Mucosa of gallbladder (tissue), 1 donor: ENCODE results near the gene RILPL2. TPM values are rescaled to one million over a fixed set of nuclear protein-coding genes. Genes with fewer than 3 reads are reported as not detected.
"Not testable (repeated sequence)": the region's sequence is repeated elsewhere in the genome, so short reads cannot be mapped to it uniquely, and the experiment has no call there.

Experiments
- DNase-seq: peaks from one replicate; pipeline ENCODE4 v3.0.0-alpha.2; 2020; ENCODE audit warnings: low spot score
- total RNA-seq: library from RNA; stranded (reverse); gene quantifications from one replicate; pipeline ENCODE4 v1.2.1, GENCODE V29; 2021
- donor health status: DM: no; HTN: no; CAD: no.

RILPL2 gene
- total RNA-seq, 1 donor from 2014 or later: 6.2 TPM

DNA sequence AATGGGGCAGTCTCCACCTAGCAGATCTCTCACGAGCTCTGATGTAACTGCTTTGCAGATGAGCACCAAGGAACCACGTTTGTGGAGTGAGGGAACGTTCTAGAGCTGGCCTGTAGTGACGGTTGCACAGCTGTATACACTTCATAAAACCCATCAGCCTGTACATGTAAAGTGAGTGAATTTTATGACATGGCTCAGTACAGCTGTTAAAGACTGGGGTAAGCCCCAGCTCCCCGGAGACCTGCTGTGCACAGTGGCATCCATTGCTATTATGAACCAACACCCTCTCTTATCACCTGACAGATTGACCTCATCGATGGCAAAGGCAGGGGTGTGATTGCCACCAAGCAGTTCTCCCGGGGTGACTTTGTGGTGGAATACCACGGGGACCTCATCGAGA lies 31.9 kb downstream of the RILPL2 start:
- no peak for DNase-seq

DNA sequence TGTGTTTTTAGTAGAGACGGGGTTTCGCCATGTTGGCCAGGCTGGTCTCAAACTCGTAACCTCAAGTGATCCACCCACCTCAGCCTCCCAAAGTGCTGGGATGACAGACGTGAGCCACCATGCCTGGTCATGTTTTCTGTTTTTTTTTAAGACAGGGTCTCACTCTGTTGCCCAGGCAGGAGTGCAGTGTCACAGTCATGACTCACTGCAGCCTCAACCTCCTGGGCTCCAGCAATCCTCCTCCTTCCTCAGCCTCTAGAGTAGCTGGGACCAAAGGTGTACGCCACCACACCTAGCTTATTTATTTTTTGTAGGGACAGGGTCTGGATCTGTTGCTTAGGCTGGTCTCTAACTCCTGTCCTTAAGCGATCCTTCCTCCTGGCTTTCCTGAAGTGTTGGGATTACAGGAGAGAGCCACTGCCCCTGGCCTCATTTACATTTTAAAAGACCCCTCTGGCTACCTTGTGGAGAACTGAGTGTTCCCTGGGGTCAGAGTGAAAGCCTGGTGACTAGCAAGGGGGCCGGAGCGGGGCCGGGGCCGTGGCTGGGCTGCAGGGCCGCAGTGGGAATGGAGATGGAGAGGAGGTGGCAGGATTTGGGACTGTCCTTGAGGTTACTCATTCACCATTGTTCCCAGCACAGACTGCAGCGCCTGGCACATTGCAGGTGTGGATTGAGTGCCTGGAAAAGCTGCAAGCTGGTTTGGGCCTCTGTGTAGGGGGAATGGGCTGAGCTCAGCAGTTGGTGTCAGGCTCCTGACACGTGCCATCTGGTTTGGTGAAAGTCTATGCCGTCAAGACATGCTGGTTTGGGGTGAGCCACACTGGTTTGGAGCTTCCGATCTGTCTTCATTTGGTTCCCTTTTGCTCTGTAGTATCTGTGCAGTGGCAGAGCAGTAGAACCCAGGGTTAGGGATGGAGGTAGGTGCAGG lies 34.5 kb downstream of the RILPL2 start:
- no peak for DNase-seq

DNA sequence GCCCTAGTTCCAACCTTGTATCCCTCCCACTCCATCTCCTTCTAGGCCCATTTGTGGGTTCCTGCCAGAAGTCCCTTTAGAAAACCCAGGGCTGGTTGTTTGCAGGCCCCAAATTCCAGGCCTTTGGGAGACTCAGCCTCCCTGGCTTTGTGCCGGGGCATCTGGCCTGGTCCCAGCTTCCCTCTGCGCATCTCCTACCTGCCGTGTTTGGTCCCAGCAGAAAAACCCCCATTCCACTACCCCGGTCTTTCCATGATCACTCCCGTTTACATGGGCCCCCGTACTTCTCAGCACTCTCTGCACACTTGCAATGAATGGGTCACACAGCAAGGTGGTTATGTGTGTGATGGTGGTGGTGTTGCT lies 37.2 kb downstream of the RILPL2 start:
- DNase-seq: no peak

DNA sequence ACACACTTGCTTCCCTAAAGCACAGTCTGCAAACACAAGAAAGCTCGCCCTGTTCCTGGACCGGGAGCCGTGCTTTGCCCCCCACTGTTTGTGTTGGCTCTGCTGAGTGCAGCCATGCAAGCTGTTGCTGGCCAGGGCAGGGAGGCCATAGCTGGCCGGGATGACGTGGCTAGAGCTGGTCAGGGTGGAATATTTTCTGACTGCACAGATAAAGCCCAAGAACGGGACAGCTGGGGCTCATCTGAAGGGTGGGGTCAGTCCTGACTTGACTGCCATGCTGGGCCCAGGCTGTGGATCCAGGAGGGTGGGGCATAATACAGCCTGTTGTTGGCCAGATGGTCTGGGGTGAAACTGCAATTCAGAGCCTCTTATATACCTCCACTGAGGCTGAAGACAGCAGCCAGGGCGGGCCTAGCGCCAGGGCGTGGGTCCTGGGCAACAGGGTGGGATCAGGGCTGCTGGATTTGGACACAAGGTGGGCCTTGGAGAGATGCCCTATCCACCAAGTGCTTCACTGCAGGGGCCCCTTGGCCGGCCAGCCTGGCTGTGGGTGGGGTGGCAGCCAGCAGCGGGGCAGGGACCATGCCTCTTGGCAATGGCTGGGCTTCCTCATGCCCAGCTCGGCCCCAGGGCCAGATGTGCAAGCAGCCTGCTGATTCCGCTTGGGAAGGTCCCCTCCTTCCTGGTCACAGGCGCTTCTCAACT lies 37.8 kb downstream of the RILPL2 start:
- peak; percentile 54 for DNase-seq

DNA sequence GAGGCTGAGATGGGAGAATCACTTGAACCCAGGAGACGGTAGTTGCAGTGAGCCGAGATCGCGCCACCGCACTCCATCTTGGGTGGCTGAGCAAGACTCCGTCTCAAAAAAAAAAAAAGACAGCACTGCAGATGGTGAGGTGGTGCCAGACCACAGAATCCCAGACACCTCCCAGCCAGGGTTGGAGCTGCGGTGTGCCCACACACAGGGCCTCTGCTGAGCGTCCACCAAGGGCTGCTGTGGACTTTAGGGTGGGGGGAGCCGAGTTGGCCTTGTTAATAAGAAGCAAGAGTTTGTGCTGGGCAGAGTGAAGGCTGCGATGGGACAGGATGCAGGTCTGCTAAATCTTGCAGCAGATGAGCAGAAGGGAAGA lies 38.3 kb downstream of the RILPL2 start:
- no peak for DNase-seq

DNA sequence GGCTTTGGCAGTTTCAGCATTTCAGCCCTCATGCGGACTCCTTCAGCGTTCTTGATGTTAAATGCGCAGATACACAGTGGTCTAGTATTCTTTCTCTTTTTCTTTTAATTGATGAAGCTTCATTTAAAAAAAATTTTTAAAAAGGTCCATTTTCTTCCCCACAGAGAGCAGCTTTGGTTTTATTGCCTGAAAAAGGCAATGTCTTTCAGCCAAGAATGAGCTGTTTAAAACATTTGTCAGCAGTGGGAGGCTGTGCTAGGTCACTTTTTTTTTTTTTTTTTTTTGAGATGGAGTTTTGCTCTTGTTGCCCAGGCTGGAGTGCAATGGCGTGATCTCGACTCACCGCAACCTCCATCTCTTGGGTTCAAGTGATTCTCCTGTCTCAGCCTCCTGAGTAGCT lies 39.1 kb downstream of the RILPL2 start:
- no peak for DNase-seq

DNA sequence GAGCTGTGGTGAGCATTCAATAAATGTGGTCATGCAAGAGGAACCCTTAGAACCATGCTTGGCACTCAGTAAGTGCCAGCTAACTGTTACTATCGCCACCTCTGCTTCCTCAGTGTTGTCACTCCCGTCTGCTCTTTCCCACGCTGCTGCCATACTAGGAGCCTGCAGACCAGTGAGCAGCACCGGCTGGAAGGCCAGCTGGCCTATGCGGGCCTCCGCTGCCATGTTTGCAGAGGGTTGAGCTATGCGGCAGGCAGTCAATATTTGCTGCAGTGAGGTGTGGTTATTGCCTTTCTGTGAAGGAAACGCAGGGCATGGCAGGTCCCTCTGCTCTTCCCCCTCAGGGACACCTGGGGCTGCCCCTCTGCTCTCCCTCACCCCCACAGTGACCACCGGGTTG lies 39.5 kb downstream of the RILPL2 start:
- DNase-seq: no peak

DNA sequence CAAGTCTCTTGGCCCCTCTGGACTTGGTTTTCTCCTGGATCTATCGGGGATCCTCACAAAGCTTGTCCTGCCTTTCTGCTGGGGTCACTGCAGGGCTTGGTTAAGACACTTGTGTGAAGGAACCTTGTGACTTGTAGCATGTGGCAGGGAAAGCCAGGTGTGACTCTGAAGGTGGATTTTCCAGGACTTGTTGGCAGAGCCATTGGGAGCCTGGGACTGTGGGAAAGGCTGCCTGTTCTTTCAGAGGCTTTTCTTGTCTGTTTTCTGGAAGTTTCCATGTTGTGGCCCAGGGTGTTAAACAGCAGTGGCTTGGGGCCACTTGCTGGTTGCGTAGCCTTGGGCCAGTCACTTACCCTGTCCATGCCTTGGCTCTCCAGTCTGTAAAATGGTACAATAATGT lies 39.9 kb downstream of the RILPL2 start:
- DNase-seq: no peak

DNA sequence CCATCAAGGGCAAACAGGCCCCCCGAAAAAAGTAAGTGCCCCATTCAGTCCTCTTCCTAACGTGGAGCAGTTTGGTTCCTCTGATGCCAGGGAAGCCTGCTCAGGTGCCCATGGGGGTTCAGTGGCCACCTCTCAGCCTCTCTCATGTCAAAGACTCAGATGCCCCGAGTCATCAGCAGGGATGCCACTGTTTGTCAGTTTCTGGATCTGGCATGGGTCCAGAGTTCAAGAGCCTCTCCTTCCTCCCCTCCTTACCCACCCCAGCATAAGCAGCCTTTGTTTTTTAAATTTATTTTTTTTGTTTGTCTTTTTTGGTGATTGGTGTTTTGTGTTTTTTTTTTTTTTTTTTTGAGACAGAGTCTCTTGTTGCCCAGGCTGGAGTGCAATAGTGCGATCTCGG lies 41.2 kb downstream of the RILPL2 start:
- DNase-seq: no peak

DNA sequence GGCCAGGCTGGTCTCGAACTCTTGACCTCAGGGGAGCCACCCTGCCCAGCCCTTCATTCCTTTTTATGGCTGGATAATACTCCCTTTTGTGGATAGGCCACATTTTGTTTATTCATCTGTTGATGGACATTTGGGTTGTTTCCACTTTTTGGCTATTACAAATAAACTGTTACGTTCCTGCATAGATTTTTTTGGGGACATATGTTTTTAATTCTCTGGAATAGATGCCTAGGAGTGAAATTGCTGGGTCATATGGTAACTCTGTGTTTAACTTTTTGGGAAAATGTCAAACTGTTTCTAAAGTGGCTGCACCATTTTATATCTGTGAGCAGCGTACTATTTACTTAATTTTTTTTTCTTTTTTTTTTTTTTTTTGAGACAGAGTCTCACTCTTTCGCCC lies 42.7 kb downstream of the RILPL2 start:
- no peak for DNase-seq

DNA sequence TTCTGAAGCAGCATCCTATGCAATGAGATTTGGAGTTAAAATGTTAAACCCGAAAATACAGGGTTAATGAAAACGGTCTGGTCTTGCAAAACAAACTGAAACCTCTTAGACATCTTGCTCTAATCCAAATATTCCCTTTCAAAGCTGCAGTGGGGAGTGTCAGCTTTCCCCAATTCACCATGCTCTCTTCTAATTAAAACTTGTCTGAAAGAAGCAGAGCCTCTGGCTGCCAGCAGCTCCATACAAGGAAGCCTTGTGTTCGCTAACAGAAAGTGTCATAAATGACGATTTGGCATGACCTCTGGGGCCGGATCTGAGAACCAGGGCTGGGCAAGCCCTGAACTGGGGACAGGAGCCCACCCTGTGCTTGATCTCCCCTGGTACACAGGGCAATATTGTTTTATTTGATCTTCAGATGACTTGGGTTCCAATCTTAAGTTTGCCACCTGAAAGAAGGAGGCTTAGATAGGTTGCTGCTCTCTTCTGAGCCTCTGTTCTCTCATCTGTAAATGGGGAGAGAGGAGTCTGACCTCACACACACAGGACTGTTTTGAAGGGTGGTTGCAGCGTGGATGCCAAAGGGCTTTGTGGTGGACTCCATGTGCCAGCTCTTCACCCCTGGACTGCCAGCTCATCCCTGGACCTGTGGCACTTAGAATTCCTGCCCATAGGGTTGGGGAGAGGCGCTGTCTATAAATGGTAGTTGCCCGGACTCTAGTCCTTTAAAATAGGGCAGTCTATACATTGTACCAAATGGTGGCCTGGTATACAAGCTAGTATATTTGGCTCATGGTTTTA lies 44.7 kb downstream of the RILPL2 start:
- no peak for DNase-seq

DNA sequence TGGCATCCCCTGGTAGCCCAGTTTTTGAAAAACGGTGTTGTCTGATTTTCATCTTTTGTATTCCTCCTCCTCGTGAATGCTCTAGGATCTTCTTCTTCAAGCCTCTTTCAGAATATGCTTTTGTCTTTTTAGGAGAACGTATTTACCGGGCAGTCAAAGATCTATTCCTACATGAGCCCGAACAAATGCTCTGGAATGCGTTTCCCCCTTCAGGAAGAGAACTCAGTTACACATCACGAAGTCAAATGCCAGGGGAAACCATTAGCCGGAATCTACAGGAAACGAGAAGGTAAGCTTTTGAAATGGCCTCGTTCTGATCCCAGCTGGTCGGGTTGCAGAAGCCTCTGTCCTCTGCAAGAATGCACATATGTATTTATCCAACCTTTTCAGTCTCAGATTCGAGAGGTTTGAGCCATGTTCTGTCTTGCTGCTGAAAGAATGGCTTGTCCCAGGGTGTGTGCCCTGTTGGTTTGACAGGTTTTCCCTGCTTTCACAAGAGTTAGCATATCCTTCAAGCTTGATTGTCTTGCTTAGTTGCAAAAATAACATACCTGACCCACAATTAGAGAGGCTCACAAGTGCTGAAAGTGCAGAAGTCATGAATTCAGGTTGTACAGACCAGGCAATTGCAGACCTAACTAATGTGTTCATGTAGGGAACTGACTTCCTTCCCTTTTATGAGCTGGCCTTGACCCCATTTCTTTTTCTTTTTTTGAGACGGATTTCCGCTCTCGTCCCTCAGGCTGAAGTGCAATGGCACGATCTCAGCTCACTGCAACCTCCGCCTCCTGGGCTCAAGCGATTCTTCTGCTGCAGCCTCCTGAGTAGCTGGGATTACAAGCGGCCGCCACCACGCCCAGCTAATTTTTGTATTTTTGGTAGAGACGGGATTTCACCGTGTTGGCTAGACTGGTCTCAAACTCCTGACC lies 45.7 kb downstream of the RILPL2 start:
- DNase-seq: no peak

DNA sequence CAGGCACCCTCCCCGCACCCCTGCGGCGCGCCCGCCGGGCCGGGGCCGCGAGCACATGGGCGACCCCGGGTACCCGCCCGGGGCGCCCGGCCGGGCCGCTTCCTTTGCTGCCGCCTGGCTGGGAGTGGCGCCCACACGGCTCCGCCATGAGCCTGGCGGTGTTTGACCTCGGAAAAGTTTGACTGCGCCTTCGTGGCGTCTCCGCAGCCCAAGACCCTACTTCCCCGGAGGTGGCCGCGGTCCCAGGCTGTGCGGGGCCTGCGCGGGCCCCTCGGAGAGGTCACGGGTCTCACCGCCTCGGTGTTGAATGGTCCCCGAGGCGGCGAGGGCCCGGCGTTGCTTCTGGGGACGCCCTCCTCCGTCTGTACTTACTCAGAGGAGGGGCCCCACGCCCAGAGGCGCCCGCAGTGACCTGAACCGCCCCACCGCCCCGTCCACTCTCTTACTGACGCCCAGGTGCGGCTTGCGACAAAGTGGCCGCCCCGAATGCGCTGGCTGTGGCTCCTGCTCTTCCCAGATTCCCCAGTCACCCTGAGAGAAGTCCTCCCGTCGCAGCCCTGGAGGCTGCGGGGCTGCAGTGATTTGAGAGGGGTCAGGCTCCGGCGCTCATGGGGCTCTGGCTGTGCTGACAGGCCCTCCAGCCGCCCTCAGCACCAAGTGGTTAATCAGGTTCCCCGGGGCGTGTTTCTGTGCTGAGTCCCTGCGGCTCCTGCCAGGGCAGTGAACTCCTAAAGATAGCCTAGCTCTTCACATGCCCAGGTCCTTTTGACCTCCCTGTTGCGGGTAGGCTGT lies 46.7 kb downstream of the RILPL2 start:
- DNase-seq: peak; percentile 28

DNA sequence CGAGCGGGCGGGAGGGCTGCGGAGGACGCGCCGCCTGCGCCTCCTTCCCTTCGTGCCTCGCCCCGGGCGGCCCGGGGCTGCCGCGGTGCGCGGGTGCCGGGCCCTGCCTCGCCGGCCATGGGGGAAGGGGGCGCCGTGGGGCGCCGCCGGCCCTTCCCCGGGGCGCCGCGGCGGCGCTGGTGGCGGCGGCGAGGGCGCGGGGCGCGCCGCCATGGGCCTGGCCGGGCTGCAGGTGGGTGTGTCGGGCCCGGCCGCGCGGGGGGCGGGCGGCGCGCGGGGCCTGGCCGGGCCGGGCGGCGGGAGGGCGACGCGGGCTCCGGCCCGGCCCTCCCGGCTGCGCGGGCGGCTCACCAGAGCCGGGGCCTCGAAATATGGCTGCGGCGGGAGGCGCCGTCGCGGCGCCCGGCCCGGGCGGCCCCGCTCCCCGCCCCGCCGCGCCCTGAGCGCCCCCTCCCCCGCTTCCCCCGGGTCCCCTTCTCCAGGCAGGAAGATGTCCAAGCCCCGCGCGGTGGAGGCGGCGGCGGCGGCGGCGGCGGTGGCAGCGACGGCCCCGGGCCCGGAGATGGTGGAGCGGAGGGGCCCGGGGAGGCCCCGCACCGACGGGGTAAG lies 47.4 kb downstream of the RILPL2 start:
- no peak for DNase-seq

DNA sequence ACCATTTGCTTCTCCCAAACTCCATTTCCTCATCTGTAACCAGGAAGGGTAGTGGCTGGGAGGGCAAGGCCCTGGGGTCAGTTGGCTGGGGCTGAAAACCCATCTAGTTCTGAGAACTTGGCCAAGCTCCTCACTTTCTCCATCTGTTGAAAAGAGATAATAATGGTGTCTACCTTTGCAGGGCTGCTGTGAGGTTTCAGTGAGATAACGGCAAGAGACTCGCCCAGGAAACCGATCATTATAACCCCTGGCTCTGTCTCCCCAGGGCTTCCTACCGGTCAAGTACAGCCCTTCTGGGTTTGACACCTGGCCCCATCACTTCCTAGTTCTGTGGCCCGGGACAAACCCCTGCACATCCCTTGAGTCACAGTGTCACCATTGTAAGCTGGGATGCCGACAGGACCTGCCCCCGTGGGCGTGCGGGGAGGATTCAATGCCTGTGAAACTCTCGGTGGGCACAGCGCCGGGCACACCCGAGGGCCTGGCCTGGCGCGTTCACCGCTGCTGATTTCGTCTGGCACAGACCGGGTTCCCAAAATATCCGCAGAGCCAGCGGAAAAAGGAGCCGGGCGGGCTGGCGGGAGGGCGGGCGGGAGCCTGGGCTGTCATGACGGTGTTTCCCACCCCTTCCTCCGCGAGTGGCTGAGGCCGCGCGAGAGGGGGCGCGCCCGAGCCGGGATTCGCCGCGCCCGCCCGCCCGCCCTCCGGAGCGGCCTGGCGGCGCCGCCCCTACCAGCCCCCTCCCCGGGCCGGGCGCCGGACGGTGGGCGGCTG lies 48.1 kb downstream of the RILPL2 start:
- peak; percentile 73 for DNase-seq

DNA sequence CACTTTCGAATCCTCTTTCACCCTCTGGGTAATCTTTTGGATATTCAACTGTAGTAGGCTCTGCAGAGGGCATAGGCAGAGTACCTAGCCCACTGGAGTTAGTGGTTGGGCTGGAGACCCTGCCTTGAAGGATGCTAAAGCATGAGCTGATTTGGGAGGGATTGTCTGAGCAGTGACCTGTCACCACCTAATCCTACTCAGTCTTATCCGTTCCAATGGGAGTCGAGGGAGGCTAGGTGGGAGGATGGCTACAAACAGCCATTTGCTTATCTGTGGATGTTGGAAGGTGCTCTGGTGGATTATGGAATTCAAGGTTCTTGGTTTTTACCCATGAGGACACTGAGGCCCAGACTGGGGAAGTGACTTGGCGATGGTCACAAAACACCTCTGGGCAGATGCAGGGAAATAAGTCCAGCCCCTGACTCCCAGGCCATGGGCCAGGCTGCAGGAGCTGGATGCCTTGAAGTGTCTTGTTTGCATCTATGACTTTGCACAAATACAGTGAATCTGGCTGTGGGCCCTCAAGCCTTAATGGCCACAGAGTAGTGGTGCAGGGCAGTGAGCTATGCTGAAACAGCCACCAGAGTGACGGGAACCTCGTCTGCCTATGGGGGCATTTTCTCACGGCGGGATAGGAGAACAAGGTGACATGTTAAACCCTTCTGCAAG lies 48.8 kb downstream of the RILPL2 start:
- DNase-seq: no peak

DNA sequence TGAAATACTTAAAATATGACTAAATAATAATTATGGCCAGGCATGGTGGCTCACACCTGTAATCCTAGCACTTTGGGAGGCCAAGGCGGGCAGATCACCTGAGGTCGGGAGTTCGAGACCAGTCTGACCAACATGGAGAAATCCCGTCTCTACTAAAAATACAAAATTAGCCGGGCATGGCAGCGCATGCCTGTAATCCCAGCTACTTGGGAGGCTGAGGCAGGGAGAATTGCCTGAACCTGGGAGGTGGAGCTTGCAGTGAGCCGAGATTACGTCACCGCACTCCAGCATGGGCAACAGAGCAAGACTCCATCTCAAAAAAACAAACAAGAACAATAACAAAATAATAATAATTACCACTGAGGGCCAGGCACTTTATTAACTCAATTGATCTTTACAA lies 50.9 kb downstream of the RILPL2 start:
- DNase-seq: not testable (repeated sequence)

DNA sequence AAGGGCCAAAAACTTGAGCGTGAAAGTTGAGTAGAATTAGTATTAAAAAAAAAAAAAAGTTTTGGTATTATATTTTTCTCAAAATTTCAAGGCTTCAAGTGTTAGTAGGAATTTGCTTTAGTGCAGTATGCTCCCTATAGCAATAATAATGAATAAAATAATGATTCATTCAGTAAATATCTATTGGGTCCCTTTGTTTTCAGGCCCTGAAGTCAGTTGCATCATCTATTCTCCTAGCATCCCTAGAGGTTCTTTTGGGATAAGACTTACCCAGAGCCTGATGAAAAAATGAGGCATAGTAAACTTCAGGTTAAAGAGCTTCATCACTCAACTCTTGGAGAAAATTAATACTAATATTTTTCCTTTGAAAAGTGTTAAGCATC lies 51.5 kb downstream of the RILPL2 start:
- no peak for DNase-seq
